WTC11 (cell line): Measurements from ENCODE around the gene STX8. TPM values are rescaled to one million over a fixed set of nuclear protein-coding genes. Genes with fewer than 3 reads are reported as not detected.

Experiments
- ATAC-seq: fragments of 200-7000 bp; cut with Tn5 transposase; 2 replicates; pipeline ENCODE4 v1.10.0; 2021; ENCODE audit warnings: mild to moderate bottlenecking, moderate library complexity
- CTCF ChIA-PET: fragments of 300-600 bp; sonication (Branson Sonifier 250); formaldehyde crosslinking; loops from one replicate; lab custom pipeline; 2021; ENCODE audit warnings: antibody characterized with exemption; lab: Charles Lee
- POLR2A ChIA-PET: fragments of 350-600 bp; sonication (Branson Sonifier 250); formaldehyde crosslinking; loops from one replicate; lab custom pipeline; 2021; ENCODE audit warnings: antibody characterized with exemption; lab: Charles Lee
- DNase-seq: peaks from one replicate; pipeline ENCODE4 v3.0.0; 2021; ENCODE audit warnings: low spot score
- H3K27ac Mint-ChIP-seq: 2 replicates; pipeline ENCODE4 v1.8.0; 2021; ENCODE audit warnings: mixed read lengths
- H3K27me3 Mint-ChIP-seq: 2 replicates; pipeline ENCODE4 v1.8.0; 2021; ENCODE audit warnings: low read depth, mild to moderate bottlenecking, moderate library complexity, mixed read lengths
- H3K36me3 Mint-ChIP-seq: 2 replicates; pipeline ENCODE4 v1.8.0; 2021; ENCODE audit warnings: mixed read lengths
- H3K4me1 Mint-ChIP-seq: 2 replicates; pipeline ENCODE4 v1.8.0; 2022; ENCODE audit warnings: mixed read lengths
- H3K4me3 Mint-ChIP-seq: 2 replicates; pipeline ENCODE4 v1.8.0; 2021; ENCODE audit warnings: mild to moderate bottlenecking, moderate library complexity, mixed read lengths
- H3K9me3 Mint-ChIP-seq: 2 replicates; pipeline ENCODE4 v1.8.0; 2021; ENCODE audit warnings: mixed read lengths
- ELF4 ChIP-seq: sonication (generic); formaldehyde crosslinking; IDR thresholded peaks from 2 replicates; pipeline ENCODE4 v1.8.1; 2022; ENCODE audit warnings: low read depth, mild to moderate bottlenecking, moderate library complexity, missing genetic modification reagents
- GRHL2 ChIP-seq: fragments of 250-450 bp; sonication (Bioruptor Pico); IDR thresholded peaks from 2 replicates; pipeline ENCODE4 v1.8.0; 2022; ENCODE audit warnings: mild to moderate bottlenecking, moderate library complexity; ENCODE audit not compliant: insufficient replicate concordance, severe bottlenecking
- MYBL2 ChIP-seq: sonication (generic); formaldehyde crosslinking; IDR thresholded peaks from 2 replicates; pipeline ENCODE4 v1.8.1; 2023; ENCODE audit warnings: mild to moderate bottlenecking, moderate library complexity, missing genetic modification reagents
- NFYB ChIP-seq: sonication (generic); formaldehyde crosslinking; conservative IDR thresholded peaks from 2 replicates; pipeline ENCODE4 v1.8.0; 2022; ENCODE audit warnings: low read depth, missing genetic modification reagents
- NR1H2 ChIP-seq: sonication (generic); formaldehyde crosslinking; IDR thresholded peaks from 2 replicates; pipeline ENCODE4 v1.9.0; 2021; ENCODE audit warnings: mild to moderate bottlenecking, moderate library complexity, missing genetic modification reagents
- TEAD4 ChIP-seq: sonication (generic); formaldehyde crosslinking; IDR thresholded peaks from 2 replicates; pipeline ENCODE4 v1.8.0; 2022; ENCODE audit warnings: mild to moderate bottlenecking, missing genetic modification reagents
- TP53 ChIP-seq: sonication (generic); formaldehyde crosslinking; IDR thresholded peaks from 2 replicates; pipeline ENCODE4 v1.8.1; 2023; ENCODE audit warnings: mild to moderate bottlenecking, missing genetic modification reagents
- ZNF121 ChIP-seq: sonication (generic); formaldehyde crosslinking; IDR thresholded peaks from 2 replicates; pipeline ENCODE4 v1.8.0; 2023; ENCODE audit warnings: missing genetic modification reagents
- ZNF219 ChIP-seq: sonication (generic); formaldehyde crosslinking; IDR thresholded peaks from 2 replicates; pipeline ENCODE4 v1.8.0; 2023; ENCODE audit warnings: missing genetic modification reagents, mild to moderate bottlenecking, borderline replicate concordance
- ZNF396 ChIP-seq: fragments of 250-450 bp; sonication (Bioruptor Pico); IDR thresholded peaks from 2 replicates; pipeline ENCODE4 v1.8.0; 2021; ENCODE audit warnings: mild to moderate bottlenecking, moderate library complexity, borderline replicate concordance
- total RNA-seq: library from RNA; stranded (reverse); gene quantifications from 3 replicates; pipeline ENCODE4 v1.2.3, GENCODE V29; 2021
- TF ChIP-seq, protein P1 (sequence below): sonication (generic); formaldehyde crosslinking; IDR thresholded peaks from 2 replicates; pipeline ENCODE4 v1.8.1; 2023; ENCODE audit warnings: mild to moderate bottlenecking, missing genetic modification reagents, moderate library complexity
- TF ChIP-seq, protein P2 (sequence below): sonication (generic); formaldehyde crosslinking; IDR thresholded peaks from 2 replicates; pipeline ENCODE4 v1.8.0; 2022; ENCODE audit warnings: mild to moderate bottlenecking, missing genetic modification reagents
- TF ChIP-seq, protein P3 (sequence below): fragments of 250-450 bp; sonication (Bioruptor Pico); IDR thresholded peaks from 2 replicates; pipeline ENCODE4 v1.8.0; 2021; ENCODE audit warnings: mild to moderate bottlenecking
- TF ChIP-seq, protein P4 (sequence below): fragments of 250-450 bp; sonication (Bioruptor Pico); IDR thresholded peaks from 2 replicates; pipeline ENCODE4 v2.1.2; 2022; ENCODE audit warnings: mild to moderate bottlenecking, moderate library complexity
- TF ChIP-seq, protein P5 (sequence below): sonication (generic); formaldehyde crosslinking; IDR thresholded peaks from 2 replicates; pipeline ENCODE4 v1.8.0; 2022; ENCODE audit warnings: mild to moderate bottlenecking, missing genetic modification reagents
- TF ChIP-seq, protein P6 (sequence below): sonication (generic); formaldehyde crosslinking; IDR thresholded peaks from 2 replicates; pipeline ENCODE4 v1.8.0; 2023; ENCODE audit warnings: missing genetic modification reagents
- TF ChIP-seq, protein P7 (sequence below): sonication (generic); formaldehyde crosslinking; conservative IDR thresholded peaks from 2 replicates; pipeline ENCODE4 v1.8.1; 2022; ENCODE audit warnings: mild to moderate bottlenecking, missing genetic modification reagents

Gene STX8
- total RNA-seq, 1 experiment from 2014 or later, result 39.9 TPM

DNA sequence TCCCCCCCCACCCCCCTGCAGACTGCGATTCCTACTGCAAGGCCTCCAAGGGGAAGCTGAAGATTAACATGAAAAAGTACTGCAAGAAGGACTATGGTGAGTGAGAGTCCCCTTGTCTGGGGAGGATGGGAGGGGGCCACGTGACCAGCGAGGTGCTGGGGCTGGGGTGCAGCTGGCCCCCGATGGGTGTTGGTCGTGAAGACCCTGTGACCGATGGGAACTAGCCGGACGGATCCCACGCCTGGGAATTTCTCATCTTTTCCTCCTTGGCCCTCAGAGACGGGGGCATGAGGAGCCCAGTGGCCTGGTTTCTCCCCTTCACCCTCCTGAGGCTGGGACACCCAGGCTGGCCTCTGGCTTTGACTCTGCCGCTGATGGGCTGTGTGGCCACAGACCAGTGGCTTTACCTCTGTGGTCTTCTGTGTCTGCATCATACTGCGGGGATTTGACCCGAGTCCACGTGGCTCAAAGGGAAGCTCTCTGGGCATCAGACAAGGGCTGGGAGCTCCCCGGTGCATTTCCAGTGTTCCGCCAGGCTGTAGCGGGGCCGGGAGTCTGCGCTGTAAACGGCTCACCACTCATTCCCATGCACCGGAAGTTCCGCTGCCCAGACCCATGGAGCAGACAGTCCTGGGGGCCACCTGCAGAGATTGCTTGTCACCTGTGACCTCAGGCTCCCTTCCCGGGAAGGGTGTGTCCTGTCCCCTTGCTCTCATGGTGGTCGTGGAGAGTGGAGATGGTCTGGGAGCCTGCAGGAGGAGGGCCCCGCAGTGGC is 354.3 kb downstream of the STX8 start:
- ATAC-seq, result no peak
- Mint-ChIP-seq H3K27me3 (no peaks in the 10 kb centered on the region), H3K4me3 (no peak overlapping the region), H3K9me3 (peaks cover 6% of the 10 kb centered on the region), H3K36me3 (peaks cover 7% of the 10 kb centered on the region), H3K4me1 (peaks cover 23% of the 10 kb centered on the region), H3K27ac (peak overlapping the region; percentile 68; the same call in 1 of the 2 replicates)
- TF ChIP-seq, protein P1, sequence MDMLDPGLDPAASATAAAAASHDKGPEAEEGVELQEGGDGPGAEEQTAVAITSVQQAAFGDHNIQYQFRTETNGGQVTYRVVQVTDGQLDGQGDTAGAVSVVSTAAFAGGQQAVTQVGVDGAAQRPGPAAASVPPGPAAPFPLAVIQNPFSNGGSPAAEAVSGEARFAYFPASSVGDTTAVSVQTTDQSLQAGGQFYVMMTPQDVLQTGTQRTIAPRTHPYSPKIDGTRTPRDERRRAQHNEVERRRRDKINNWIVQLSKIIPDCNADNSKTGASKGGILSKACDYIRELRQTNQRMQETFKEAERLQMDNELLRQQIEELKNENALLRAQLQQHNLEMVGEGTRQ (CRISPR knock-in tag), result peak; percentile 77
- TF ChIP-seq, protein P2, sequence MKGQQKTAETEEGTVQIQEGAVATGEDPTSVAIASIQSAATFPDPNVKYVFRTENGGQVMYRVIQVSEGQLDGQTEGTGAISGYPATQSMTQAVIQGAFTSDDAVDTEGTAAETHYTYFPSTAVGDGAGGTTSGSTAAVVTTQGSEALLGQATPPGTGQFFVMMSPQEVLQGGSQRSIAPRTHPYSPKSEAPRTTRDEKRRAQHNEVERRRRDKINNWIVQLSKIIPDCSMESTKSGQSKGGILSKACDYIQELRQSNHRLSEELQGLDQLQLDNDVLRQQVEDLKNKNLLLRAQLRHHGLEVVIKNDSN (CRISPR knock-in tag), result peak; percentile 47; the same call in 1 of the 2 replicates
- TF ChIP-seq ZNF121 (CRISPR knock-in tag), result no peak
- DNase-seq, result no peak
- POLR2A ChIA-PET, result no interaction called here
- CTCF ChIA-PET, result no interaction called here

DNA sequence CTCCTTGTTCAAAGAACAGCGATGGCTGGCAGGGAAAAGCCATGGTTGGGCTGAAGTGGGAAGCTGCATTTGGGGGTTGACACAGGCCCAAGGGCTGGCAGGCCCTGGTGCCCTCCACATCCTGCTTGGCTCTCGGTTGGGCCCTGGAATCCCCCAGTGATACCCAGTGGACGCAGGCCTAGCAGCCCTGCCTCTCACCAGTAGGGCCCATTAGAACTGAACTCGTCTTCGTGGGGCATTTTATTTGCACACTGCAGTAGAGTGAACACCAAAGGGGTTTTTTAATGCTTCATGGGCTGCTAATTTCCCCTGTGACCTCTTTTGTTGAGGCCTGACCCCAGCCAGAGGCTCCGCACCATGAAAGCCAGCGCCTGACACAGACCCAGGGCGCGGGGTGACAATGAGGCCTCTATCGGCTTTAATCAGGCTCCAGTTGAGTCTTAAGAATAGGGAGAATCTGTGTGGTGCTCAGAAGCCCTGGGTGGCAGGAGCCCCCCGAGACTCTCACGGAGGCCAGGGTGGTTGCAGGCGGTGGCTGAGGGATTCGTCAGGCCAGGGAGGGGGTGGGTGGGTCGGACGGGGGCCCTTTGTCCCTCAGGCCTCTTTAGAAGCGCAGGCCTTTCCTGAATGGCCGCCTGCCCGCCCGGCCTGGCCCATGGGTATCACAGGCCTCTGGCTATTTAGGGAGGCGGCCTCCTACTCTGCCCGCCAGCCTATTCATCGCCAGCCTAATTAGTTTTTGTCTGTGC is 355.0 kb downstream of the STX8 start:
- ATAC-seq (peak; percentile 14; the same call in 1 of the 2 replicates), DNase-seq (no peak)
- POLR2A ChIA-PET, result no interaction called here
- H3K27me3 Mint-ChIP-seq, result no peaks in the 10 kb centered on the region; the same call in 1 of the 2 replicates
- no peak overlapping the region for H3K4me3 Mint-ChIP-seq
- H3K9me3 Mint-ChIP-seq, result peaks cover 14% of the 10 kb centered on the region
- H3K36me3 Mint-ChIP-seq, result peaks cover 14% of the 10 kb centered on the region
- peaks cover 23% of the 10 kb centered on the region for H3K4me1 Mint-ChIP-seq
- no peak overlapping the region for H3K27ac Mint-ChIP-seq
- TF ChIP-seq, protein P3, sequence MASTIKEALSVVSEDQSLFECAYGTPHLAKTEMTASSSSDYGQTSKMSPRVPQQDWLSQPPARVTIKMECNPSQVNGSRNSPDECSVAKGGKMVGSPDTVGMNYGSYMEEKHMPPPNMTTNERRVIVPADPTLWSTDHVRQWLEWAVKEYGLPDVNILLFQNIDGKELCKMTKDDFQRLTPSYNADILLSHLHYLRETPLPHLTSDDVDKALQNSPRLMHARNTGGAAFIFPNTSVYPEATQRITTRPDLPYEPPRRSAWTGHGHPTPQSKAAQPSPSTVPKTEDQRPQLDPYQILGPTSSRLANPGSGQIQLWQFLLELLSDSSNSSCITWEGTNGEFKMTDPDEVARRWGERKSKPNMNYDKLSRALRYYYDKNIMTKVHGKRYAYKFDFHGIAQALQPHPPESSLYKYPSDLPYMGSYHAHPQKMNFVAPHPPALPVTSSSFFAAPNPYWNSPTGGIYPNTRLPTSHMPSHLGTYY (CRISPR knock-in tag), result no peak
- TF ChIP-seq TP53, result no peak
- TF ChIP-seq MYBL2 (CRISPR knock-in tag), result no peak
- TF ChIP-seq NR1H2 (CRISPR knock-in tag), result no peak
- TF ChIP-seq, protein P4, sequence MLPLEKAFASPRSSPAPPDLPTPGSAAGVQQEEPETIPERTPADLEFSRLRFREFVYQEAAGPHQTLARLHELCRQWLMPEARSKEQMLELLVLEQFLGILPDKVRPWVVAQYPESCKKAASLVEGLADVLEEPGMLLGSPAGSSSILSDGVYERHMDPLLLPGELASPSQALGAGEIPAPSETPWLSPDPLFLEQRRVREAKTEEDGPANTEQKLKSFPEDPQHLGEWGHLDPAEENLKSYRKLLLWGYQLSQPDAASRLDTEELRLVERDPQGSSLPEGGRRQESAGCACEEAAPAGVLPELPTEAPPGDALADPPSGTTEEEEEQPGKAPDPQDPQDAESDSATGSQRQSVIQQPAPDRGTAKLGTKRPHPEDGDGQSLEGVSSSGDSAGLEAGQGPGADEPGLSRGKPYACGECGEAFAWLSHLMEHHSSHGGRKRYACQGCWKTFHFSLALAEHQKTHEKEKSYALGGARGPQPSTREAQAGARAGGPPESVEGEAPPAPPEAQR (CRISPR knock-in tag), result no peak
- CTCF ChIA-PET, result no interaction called here

DNA sequence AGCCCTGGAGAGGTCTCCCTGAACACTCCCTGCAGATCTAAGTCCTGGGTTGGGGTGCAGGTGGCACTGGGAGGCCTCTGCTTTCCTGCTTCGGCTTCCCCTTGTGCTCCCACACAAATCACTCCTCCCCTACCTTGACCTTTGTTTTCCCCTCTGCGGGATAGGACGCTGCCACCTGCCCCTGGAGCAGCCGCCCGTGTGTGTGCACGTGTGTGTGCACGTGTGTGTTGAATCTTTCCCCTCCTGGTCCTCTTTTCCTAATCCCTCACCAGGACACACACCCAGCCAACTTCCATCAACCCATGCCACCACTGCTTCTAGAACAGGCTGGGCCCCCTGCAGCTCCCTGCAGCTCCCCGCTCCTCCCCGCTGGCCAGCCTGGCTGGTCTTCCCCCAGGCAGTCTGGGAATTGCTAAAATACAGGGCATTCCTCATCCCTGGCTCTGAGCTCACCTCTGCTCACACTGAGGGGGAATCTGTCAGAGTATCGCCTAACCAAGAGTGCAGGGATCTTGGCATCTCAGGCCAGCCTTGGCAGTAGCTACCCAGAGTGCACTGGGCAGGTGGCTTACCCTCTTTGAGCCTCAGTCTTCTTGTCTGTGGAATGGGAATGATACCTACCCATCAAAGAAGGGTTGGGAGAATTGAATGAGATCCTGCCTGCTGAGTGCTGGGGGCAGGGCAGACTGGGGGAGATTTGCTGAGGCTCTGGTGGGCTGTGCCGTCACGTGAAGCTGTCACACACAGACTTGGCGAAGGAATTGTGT is 355.8 kb downstream of the STX8 start:
- CTCF ChIA-PET, result interaction anchor here (0.7 kb wide), 1 partner anchor 57 kb away, joined by 3 read pairs; no protein-coding TSS in a partner anchor
- POLR2A ChIA-PET, result no interaction called here
- peak overlapping the region; percentile 19; the same call in 1 of the 2 replicates for H3K27ac Mint-ChIP-seq
- H3K27me3 Mint-ChIP-seq, result no peaks in the 10 kb centered on the region; the same call in 1 of the 2 replicates
- peaks cover 19% of the 10 kb centered on the region for H3K36me3 Mint-ChIP-seq
- DNase-seq (no peak), ATAC-seq (no peak)
- H3K9me3 Mint-ChIP-seq, result peaks cover 19% of the 10 kb centered on the region
- H3K4me1 Mint-ChIP-seq, result peaks cover 20% of the 10 kb centered on the region
- H3K4me3 Mint-ChIP-seq, result no peak overlapping the region
- TF ChIP-seq ZNF219 (CRISPR knock-in tag), result no peak
- TF ChIP-seq TEAD4 (CRISPR knock-in tag), result no peak
- TF ChIP-seq, protein P5, sequence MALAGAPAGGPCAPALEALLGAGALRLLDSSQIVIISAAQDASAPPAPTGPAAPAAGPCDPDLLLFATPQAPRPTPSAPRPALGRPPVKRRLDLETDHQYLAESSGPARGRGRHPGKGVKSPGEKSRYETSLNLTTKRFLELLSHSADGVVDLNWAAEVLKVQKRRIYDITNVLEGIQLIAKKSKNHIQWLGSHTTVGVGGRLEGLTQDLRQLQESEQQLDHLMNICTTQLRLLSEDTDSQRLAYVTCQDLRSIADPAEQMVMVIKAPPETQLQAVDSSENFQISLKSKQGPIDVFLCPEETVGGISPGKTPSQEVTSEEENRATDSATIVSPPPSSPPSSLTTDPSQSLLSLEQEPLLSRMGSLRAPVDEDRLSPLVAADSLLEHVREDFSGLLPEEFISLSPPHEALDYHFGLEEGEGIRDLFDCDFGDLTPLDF (CRISPR knock-in tag), result no peak
- TF ChIP-seq NFYB (CRISPR knock-in tag), result no peak
- TF ChIP-seq, protein P6, sequence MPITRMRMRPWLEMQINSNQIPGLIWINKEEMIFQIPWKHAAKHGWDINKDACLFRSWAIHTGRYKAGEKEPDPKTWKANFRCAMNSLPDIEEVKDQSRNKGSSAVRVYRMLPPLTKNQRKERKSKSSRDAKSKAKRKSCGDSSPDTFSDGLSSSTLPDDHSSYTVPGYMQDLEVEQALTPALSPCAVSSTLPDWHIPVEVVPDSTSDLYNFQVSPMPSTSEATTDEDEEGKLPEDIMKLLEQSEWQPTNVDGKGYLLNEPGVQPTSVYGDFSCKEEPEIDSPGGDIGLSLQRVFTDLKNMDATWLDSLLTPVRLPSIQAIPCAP, result no peak
- TF ChIP-seq GRHL2, result no peak
- TF ChIP-seq, protein P7, sequence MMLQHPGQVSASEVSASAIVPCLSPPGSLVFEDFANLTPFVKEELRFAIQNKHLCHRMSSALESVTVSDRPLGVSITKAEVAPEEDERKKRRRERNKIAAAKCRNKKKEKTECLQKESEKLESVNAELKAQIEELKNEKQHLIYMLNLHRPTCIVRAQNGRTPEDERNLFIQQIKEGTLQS (CRISPR knock-in tag), result no peak
- no peak for TF ChIP-seq ELF4 (CRISPR knock-in tag)
- TF ChIP-seq, protein P4 (CRISPR knock-in tag), result no peak
- TF ChIP-seq ZNF396 (CRISPR knock-in tag), result no peak
